ENCODE measurements around the gene ASCC2.

DNA sequence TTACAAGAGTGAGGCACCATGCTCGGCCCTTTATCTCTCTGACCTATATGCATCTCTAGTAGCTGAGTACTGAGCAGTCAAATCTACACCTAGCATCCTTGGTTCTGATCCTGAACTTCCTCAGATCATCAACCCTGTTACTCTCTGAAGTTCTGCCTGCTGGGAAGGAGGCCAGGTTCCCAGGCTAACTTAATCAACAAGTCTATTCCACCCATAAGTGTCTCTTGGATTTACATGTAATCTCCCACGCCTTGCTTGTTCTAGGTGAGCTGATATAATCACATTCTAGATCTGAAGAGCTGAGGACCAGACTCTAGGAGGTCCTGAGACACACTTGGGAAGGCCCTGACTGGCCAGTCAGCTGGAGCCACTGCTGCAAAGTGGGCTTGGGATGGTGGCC, 96.1 kb downstream of the ASCC2 start:
- TF ChIP-seq EP300 (IDR thresholded peaks at IDR 0.05): no peak
- TF ChIP-seq POLR2AphosphoS5 (IDR thresholded peaks at IDR 0.05): no peak
- TF ChIP-seq, protein P1, sequence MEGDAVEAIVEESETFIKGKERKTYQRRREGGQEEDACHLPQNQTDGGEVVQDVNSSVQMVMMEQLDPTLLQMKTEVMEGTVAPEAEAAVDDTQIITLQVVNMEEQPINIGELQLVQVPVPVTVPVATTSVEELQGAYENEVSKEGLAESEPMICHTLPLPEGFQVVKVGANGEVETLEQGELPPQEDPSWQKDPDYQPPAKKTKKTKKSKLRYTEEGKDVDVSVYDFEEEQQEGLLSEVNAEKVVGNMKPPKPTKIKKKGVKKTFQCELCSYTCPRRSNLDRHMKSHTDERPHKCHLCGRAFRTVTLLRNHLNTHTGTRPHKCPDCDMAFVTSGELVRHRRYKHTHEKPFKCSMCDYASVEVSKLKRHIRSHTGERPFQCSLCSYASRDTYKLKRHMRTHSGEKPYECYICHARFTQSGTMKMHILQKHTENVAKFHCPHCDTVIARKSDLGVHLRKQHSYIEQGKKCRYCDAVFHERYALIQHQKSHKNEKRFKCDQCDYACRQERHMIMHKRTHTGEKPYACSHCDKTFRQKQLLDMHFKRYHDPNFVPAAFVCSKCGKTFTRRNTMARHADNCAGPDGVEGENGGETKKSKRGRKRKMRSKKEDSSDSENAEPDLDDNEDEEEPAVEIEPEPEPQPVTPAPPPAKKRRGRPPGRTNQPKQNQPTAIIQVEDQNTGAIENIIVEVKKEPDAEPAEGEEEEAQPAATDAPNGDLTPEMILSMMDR (IDR thresholded peaks at IDR 0.05): no peak
- no peak for TF ChIP-seq POLR2A (IDR thresholded peaks at IDR 0.05)
